HTERT RPE-1 (cell line): ENCODE results near the gene SPSB4.
"Not testable (repeated sequence)": the region's sequence is repeated elsewhere in the genome, so short reads cannot be mapped to it uniquely, and the experiment has no call there.

Experiments used
- in situ Hi-C: fragments of 300-500 bp; cut with MboI; formaldehyde crosslinking; loops from 4 replicates; pipeline ENCODE4 v1.14.3; 2020; ENCODE audit warnings: low sequenced_read_pairs

The SPSB4 gene

DNA sequence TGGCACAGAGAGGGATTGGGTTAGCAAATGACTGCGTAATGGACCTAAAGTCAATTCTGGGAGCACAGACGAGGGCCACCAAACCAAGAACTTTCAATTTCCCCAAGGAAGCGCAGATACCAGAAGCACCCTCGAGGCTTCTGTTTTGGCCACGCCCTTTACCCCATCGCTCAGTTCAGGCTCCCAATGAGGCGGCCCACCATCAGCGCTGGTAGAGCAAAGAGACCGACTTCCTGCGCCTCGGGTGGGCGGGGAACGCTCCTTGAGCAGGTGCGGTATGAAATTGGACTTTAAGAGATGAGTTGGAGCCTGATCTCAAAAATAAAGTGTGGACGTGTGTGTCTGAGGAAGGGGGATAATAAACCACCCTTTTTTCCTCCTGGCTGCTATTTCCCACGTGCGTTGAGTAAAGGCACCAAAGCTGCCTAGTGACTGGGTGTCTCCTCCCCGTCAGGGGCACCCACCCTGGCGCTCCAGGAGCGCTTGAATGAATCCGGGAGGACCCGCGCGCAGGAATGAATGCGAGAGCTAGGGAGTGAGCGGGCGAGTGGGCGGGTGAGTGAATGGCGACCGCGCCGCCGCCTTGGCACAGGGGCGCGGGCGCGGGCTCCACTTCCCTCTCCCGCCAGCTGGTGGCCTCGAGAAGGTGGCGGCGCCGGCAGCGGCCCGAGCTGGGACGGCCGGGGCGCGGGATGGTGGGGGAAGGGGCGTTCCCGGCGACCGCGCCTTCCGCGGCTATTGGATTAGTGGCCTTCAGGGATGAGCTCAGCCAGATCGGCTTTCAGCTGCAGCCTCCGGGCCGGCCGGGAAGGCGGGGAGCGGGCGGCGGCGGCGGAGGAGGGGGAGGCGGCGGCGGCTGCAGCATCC lies at the start of gene SPSB4:
SPSB4 (plus strand) TSS at position 772 of the 867 bp plus-strand sequence. CDS start 14,758 bp downstream, outside the sequence.
- in situ Hi-C loops, result no loop called here

DNA sequence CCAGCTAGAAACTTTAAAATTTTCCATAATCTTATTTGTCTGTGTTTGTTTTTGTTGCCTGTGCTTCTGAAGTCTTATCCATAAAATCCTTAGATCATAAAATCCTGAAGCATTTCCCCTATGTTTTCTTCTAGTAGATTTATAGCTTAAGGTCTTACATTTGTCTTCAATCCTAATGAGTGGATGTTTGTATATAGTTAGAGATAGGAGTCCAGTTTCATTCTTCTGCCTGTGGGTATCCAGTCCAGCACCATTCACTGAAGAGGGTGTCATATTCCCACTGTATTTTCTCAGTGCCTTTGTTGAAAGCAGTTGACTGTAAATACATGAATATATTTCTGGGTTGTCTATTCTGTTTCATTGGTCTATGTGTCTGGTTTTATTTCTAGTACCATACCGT lies 44.8 kb upstream of the SPSB4 start:
- in situ Hi-C loops, result no loop called here

DNA sequence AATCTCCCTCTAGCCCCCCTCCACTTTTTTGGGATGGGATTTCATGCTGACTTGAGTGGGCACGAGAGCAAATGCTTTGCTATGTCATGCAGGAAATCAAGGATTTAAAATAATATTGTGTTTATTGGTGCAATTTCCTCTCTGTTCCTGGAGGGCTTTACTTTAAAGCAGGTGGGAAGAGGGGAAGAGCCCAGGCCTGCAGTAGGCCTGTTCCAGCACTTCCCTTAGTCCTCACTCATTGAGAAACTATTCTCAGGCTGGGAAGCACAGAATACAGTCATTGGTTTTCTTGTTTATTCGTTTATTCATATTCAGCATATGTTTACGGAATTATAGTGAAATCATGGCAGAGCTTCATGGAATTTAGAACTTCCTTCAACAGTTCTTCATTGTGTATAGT lies 41.7 kb upstream of the SPSB4 start:
- in situ Hi-C loops, result no loop called here

DNA sequence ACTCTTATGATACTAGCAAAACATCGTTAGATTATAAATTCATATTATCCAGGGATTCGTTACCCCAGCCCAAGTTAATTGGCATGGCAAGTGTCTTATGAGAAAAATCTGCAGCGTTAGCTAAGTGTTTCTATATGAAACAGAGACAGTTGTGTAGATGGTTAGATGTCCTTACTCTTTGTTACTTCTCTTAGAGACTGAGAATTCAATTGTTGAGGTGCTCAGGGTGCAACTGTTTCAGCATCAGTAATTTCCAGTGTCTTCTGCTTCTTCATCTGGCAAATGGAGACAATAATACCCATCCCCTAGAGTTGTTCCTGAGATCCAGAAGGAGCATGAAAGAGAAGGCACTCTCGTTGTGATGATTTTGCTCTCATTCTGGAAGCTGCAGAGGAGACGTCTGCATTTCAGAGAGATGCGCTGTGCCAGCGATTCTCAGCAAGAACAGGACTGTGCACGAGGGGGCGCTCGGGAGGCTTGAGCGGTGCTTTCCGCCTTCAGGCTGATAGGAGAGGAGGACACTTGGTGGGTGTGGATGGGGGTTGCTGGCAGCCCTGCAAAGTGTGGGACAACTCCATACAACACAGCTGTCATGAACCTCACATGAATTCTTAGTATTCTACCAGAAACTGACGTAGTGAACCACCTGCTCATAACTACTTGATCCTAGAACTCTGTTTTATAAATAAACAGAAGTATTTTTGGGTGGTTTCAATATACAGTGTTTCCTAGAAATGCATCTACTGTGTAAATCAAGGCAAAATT lies 39.7 kb upstream of the SPSB4 start:
- in situ Hi-C loops, result no loop called here

DNA sequence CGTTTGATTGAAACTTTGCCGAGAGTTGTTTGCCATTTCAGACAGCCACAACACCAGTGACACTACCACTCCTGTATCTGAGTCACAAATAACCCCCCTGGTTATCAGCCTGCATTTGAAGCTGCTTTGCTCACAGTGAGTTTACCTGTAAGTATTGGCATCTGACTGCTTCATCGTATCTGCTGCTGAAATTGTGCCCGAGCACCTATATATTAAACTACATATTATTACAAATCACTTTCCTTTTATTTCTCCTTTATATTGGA lies 39.2 kb upstream of the SPSB4 start:
- in situ Hi-C loops, result no loop called here

DNA sequence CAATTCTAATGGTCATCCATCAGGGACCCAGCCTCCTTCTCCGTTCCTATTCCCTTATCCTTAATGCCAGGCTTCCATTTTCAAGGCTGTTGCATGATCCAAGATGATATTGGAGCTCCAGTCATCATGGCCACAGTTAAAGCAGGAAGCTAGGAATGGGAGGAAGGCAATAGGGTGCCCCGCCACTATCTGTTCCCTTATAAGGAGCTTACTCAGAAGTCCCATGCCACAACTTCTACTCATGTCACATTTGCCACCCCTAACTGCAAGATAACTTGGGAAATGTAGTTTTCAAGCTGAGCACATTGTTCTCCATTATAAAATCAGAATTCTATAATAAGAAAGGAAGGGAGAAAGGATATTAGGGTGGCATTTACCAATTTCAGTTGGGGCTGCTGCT lies 38.6 kb upstream of the SPSB4 start:
- in situ Hi-C loops, result no loop called here

GRCh38 chr3:141015481-141015880 lies 35.7 kb upstream of the SPSB4 start:
- in situ Hi-C loops, result no loop called here

DNA sequence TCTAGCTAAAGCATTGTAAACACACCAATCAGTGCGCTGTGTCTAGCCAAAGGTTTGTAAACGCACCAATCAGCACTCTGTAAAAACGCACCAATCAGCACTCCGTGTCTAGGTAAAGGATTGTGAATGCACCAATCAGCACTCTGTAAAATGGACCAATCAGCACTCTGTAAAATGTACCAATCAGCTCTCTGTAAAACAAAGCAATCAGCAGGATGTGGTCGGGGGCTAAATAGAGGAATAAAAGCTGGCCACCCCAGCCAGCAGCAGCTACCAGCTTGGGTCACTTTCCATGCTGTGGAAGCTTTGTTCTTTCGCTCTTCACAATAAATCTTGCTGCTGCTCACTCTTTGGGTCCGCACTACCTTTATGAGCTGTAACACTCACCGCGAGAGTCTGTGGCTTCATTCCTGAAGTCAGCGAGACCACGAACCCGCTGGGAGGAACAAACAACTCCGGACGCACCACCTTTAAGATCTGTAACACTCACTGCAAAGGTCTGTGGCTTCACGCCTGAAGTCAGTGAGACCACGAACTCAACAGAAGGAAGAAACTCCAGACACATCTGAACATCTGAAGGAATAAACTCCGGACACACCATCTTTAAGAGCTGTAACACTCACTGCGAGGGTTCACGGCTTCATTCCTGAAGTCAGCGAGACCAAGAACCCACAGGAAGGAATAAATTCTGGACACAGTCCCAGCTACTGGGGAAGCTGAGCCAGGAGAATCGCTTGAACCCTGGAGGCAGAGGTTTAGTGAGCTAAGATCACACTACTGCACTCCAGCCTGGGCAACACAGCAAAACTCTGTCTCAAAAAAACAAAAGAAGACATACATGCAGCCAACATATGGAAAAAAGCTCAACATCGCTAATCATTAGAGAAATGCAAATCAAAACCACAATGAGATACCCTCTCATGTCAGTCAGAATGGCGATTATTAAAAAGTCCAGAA lies 33.5 kb upstream of the SPSB4 start:
- in situ Hi-C loops, result not testable (repeated sequence)

- in situ Hi-C loops, result no loop called here
These were observed 31.9 kb upstream of the SPSB4 start for GRCh38 chr3:141019244-141019643.

- in situ Hi-C loops, result no loop called here
These were observed 30.9 kb upstream of the SPSB4 start for GRCh38 chr3:141020143-141020830.

DNA sequence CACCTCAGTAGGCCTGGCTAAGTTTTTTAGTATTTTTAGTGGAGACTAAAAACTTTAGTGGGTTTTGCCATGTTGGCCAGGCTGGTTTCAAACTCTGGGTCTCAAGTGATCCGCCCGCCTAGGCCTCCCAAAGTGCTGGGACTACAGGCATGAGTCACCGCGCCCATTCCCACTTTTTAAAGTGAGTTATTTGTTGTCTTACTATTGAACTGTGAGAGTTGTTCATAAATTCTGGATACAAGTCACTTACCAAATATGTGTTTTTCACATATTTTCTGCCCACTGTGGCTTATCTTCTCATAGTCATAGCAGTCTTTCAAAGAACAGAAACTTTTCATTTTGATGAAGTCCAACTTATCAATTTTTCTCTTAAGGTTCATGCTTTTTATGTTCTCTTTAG lies 29.9 kb upstream of the SPSB4 start:
- in situ Hi-C loops, result no loop called here

GRCh38 chr3:141030296-141030695 lies 20.9 kb upstream of the SPSB4 start:
- in situ Hi-C loops, result no loop called here

GRCh38 chr3:141039589-141039988 lies 11.6 kb upstream of the SPSB4 start:
- in situ Hi-C loops, result no loop called here

DNA sequence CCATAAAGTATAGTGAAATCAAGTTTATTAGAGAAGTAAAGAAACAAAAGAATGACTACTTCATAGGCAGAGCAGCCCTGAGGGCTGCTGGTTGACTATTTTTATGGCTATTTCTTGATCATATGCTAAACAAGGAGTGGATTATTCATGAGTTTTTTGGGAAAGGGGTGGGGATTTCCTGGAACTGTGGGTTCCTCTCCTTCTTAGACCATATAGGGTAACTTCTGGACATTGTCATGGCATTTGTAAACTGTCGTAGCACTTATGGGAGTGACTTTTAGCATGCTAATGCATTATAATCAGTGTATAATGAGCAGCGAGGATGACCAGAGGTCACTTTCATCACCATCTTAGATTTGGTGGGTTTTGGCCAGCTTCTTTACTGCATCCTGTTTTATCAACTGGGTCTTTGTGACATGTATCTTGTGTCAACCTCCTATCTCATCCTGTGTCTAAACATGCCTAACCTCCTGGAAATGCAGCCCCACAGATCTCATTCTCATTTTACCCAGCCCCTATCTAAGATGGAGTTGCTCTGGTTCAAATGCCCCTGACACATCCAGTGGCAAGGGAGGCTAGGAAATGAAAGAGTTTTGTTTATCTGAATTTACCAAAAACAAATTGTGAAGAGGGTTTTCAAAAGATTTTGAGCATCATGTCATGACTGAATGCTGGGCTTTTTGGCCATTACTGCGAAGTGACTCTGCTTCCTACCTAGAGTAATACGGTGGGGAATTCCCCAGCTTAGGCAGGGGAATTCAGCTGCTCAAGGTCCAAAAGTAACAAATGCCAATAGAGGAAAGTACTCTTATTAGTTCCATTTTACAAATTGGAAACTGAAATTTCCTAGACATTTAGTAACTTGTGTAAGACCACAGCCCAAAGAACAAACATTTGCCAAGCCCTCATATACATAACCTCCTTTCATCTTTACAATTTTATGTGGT lies 6.2 kb upstream of the SPSB4 start:
- in situ Hi-C loops, result no loop called here

DNA sequence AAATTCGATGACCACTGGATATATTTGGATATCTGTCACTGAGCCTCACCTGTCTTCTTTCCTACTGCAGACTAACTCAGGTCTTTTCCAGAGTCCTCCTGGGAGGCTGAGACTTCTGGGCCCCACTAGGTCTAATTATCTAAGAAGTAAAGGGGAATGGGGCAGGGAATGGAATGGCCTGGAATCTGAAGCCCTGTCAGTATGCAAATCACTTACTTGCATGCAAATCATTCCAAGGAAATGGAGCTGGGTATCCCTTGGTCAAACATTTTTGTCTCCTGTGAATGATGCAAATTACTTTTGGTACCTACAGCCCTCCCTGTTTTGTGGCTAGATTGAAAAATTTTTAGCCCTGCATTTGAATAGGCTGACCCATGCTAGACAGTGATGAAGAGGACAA lies 5.3 kb upstream of the SPSB4 start:
- in situ Hi-C loops, result no loop called here

DNA sequence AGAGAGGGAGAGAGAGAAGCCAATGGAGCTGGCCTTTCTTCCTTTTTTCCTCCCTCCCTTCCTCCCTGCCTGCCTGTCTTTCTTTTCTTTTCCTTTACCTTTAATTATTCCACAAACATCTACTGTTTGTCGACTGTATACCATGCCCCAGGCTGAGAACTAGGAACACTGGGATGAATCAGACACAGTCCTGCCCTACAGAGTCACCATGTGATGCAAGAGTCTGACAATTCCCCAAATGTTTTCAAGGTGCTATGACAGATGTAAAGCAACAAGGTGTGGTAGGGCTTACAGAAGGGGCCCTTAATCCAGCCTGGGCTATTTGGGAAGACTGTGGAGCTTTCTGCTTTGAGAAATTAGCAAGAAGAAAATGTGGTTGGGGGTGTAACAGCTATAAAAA lies 4.0 kb upstream of the SPSB4 start:
- in situ Hi-C loops, result no loop called here

GRCh38 chr3:141049681-141050080 lies 1.5 kb upstream of the SPSB4 start:
- in situ Hi-C loops, result no loop called here

- in situ Hi-C loops, result no loop called here
These were observed 475 bp downstream of the SPSB4 start for GRCh38 chr3:141051443-141052200.
